Gastroesophageal sphincter (tissue), 4 donors: ENCODE data around the gene DAB1. TPM values are rescaled to one million over a fixed set of nuclear protein-coding genes. Genes with fewer than 3 reads are reported as not detected.

Experiments used
- ATAC-seq: fragments of 150-250 bp; one replicate; pipeline ENCODE4 v1.9.1; 2016; ENCODE audit warnings: mild to moderate bottlenecking, moderate library complexity
- H3K27ac ChIP-seq, 4 donors: fragments of 200-600 bp; sonication (generic) in 3 of 4; 1 replicate in 3 of 4; 2 replicates in 1 of 4; pipeline ENCODE4 v1.5.1; 2016 to 2019
- H3K27me3 ChIP-seq: fragments of 200-600 bp; sonication (generic); one replicate; pipeline ENCODE4 v1.5.1; 2019
- H3K36me3 ChIP-seq, 2 donors: fragments of 200-600 bp; sonication (generic); one replicate each; pipeline ENCODE4 v1.5.1; 2019; ENCODE audit warnings: control low read depth in 1 of 2
- H3K4me1 ChIP-seq, 3 donors: fragments of 200-600 bp; sonication (generic); 1 replicate in 2 of 3; 2 replicates in 1 of 3; pipeline ENCODE4 v1.5.1; 2016 to 2019; ENCODE audit warnings: control low read depth in 2 of 3
- H3K4me3 ChIP-seq, 2 donors: fragments of 200-600 bp; sonication (generic); one replicate each; pipeline ENCODE4 v1.5.1; 2019; ENCODE audit warnings: mild to moderate bottlenecking in 1 of 2, moderate library complexity in 1 of 2
- H3K9me3 ChIP-seq, 3 donors: fragments of 200-600 bp; sonication (generic); one replicate each; pipeline ENCODE4 v1.5.1; 2017 to 2019; ENCODE audit warnings: control low read depth in 2 of 3
- CTCF ChIP-seq, 4 experiments: fragments of 200-600 bp in 2 of 4; fragments of 450-650 bp in 2 of 4; sonication (generic) in 1 of 4; IDR thresholded peaks; one replicate each; pipeline ENCODE4 v1.5.1; 2017 to 2019; ENCODE audit warnings: antibody characterized with exemption in 4 of 4, mild to moderate bottlenecking in 2 of 4, moderate library complexity in 2 of 4
- EP300 ChIP-seq: sonication (generic); formaldehyde crosslinking; IDR thresholded peaks from one replicate; pipeline ENCODE4 v1.6.1; 2017; ENCODE audit warnings: antibody characterized with exemption, mild to moderate bottlenecking
- POLR2A ChIP-seq, 2 donors: fragments of 450-650 bp; IDR thresholded peaks; one replicate each; pipeline ENCODE4 v1.6.1; 2017; ENCODE audit warnings: antibody characterized with exemption in 2 of 2, mild to moderate bottlenecking in 2 of 2, moderate library complexity in 1 of 2
- POLR2AphosphoS5 ChIP-seq: sonication (generic); formaldehyde crosslinking; IDR thresholded peaks from one replicate; pipeline ENCODE4 v1.6.1; 2017; ENCODE audit warnings: antibody characterized with exemption
- WGBS, 2 donors: methylation state at CpG; one replicate each; pipeline ENCODE4 v1.1.5; 2018; ENCODE audit warnings: low coverage in 1 of 2; 5-methylcytosine and 5-hydroxymethylcytosine counted together
- total RNA-seq, 4 donors: library from RNA; depleted of rRNA; stranded (reverse); fragments of >200 nt; gene quantifications; one replicate each; pipeline ENCODE4 v1.1.0, GENCODE V29; 2016

DAB1 gene
- total RNA-seq, 4 donors from 2014 or later: 0.47 to 1.6 (median 1.1) TPM

GRCh38 chr1:57157818-57158603, 265.8 kb downstream of the DAB1 start:
- H3K4me3 ChIP-seq: no peak overlapping the region
- H3K36me3 ChIP-seq: no peaks in the 10 kb centered on the region
- H3K4me1 ChIP-seq: peaks cover 0 to 2% (median 0%) of the 10 kb centered on the region in 3 donors
- no peak overlapping the region for H3K27ac ChIP-seq
- no peaks in the 10 kb centered on the region for H3K27me3 ChIP-seq
- no peak for TF ChIP-seq EP300
- TF ChIP-seq POLR2A (IDR thresholded peaks at IDR 0.05): no peak
- TF ChIP-seq POLR2AphosphoS5: no peak
- TF ChIP-seq CTCF (IDR thresholded peaks at IDR 0.05): no peak
- 65 to 90% methylated on average over 4 to 8 of the region's 8 CpGs for WGBS, 2 donors
- no peaks in the 10 kb centered on the region for H3K9me3 ChIP-seq
- no peak for ATAC-seq

GRCh38 chr1:57156907-57157306, 267.0 kb downstream of the DAB1 start:
- H3K27ac ChIP-seq: no peak overlapping the region
- no peak overlapping the region for H3K4me3 ChIP-seq
- TF ChIP-seq EP300 (no peak), POLR2A (IDR thresholded peaks at IDR 0.05) (no peak), CTCF (IDR thresholded peaks at IDR 0.05) (no peak), POLR2AphosphoS5 (no peak)
- no peaks in the 10 kb centered on the region for H3K4me1 ChIP-seq
- H3K36me3 ChIP-seq: no peaks in the 10 kb centered on the region
- no peak for ATAC-seq
- H3K27me3 ChIP-seq: no peaks in the 10 kb centered on the region
- H3K9me3 ChIP-seq: no peaks in the 10 kb centered on the region
- 71 to 90% methylated on average over 3 of the region's 3 CpGs for WGBS, 2 donors

- H3K36me3 ChIP-seq: no peaks in the 10 kb centered on the region
- no peaks in the 10 kb centered on the region for H3K9me3 ChIP-seq
- no peak overlapping the region for H3K4me3 ChIP-seq
- TF ChIP-seq EP300 (no peak), CTCF (IDR thresholded peaks at IDR 0.05) (no peak), POLR2A (IDR thresholded peaks at IDR 0.05) (no peak), POLR2AphosphoS5 (no peak)
- H3K27me3 ChIP-seq: no peaks in the 10 kb centered on the region
- 68 to 71% methylated on average over 2 of the region's 2 CpGs for WGBS, 2 donors
- no peak for ATAC-seq
- H3K27ac ChIP-seq: no peak overlapping the region
- no peaks in the 10 kb centered on the region for H3K4me1 ChIP-seq
Observed at GRCh38 chr1:57146100-57146499, 277.8 kb downstream of the DAB1 start.

- TF ChIP-seq POLR2AphosphoS5: no peak
- H3K9me3 ChIP-seq: no peaks in the 10 kb centered on the region
- no peak overlapping the region for H3K27ac ChIP-seq
- no peak overlapping the region for H3K4me3 ChIP-seq
- 60% methylated on average over 1 of the region's 2 CpGs; no CpG with 5 or more reads in 1 of the 2 donors for WGBS, 2 donors
- no peaks in the 10 kb centered on the region for H3K4me1 ChIP-seq
- H3K27me3 ChIP-seq: no peaks in the 10 kb centered on the region
- no peak for ATAC-seq
- H3K36me3 ChIP-seq: no peaks in the 10 kb centered on the region
Observed at GRCh38 chr1:57142999-57143398, 280.9 kb downstream of the DAB1 start.

- Histone ChIP-seq H3K27ac (no peak overlapping the region), H3K9me3 (no peaks in the 10 kb centered on the region), H3K36me3 (no peaks in the 10 kb centered on the region), H3K4me3 (no peak overlapping the region), H3K4me1 (no peaks in the 10 kb centered on the region), H3K27me3 (no peaks in the 10 kb centered on the region)
- no peak for ATAC-seq
- TF ChIP-seq POLR2A (IDR thresholded peaks at IDR 0.05) (no peak), EP300 (no peak), POLR2AphosphoS5 (no peak), CTCF (IDR thresholded peaks at IDR 0.05) (no peak)
- WGBS, 2 donors: 77 to 82% methylated on average over 2 of the region's 2 CpGs
Observed at GRCh38 chr1:57142169-57142568, 281.7 kb downstream of the DAB1 start.
